Measurements from ENCODE around the gene KLC3. TPM values are rescaled to one million over a fixed set of nuclear protein-coding genes. Genes with fewer than 3 reads are reported as not detected.

Gene KLC3
- total RNA-seq, 2 experiments from 2014 or later, result not detected

DNA sequence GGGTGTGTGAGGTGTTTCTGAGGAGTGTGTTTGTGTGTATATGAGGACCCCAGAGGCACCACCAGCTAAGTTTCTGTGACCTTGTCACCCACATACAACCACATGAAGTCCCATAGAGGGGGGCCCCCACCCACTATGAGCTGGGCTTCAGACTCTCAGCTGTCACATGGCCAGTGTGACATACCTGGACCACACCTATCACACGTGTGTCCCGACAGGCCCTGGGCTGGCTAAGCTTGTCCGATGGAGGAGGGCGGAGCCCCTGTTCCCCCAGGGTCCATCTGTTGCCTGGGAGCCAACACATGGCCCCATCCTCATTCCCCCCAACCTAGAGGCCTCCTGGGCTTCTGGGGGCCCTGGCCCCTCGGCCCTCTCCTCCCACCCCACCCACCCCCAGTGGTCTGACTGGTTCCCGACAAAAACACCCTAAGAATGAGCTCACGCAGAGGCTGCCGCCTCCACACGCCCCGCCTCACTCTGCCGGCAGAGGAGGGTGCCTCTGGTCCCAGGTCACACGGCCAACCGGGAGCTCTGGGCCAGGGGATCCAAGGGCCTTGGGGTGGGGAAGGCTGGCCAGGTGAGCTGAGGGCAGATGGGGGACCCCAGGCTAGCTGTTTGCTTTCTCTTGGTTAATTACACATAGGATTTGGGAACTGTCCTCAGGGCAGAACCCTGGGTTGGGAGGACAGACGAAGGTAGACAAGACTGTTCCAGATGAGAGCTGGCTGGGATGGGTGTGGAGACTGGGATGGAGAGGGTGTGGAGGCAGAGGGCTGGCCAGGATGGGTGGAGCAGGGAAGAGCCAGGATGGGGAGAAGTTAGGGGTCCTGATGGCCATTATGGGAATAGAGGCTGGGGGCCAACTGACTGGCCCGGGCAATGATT, 4.3 kb downstream of the KLC3 start:
- Mint-ChIP-seq H3K4me3 (no peak overlapping the region), H3K36me3 (no peaks in the 10 kb centered on the region)

DNA sequence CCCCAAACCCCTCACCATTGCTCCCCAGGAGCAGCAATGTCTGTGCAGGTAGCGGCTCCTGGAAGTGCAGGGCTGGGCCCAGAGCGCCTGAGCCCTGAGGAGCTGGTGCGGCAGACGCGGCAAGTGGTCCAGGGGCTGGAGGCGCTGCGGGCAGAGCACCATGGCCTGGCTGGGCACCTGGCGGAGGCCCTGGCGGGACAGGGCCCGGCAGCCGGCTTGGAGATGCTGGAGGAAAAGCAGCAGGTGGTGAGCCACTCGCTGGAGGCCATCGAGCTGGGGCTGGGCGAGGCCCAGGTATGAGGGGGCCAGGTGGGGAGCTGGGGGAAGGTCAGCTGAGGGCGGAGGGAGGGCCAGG, 4.9 kb downstream of the KLC3 start:
- DNase-seq, result no peak
- Mint-ChIP-seq H3K27me3 (peaks cover 13% of the 10 kb centered on the region), H3K4me1 (ENCODE audit: low read depth) (no peaks in the 10 kb centered on the region), H3K27ac (no peak overlapping the region), H3K4me3 (no peak overlapping the region), H3K36me3 (no peaks in the 10 kb centered on the region), H3K9me3 (no peaks in the 10 kb centered on the region)
- POLR2A ChIA-PET, result no interaction called here
- intact Hi-C loops (cut with micrococcal nuclease), result no loop called here
- CTCF ChIA-PET, result no interaction called here

More for the DNA sequence above, 4.3 kb downstream of the KLC3 start:
- ChIA-PET CTCF (no interaction called here), POLR2A (no interaction called here)
- intact Hi-C loops (cut with micrococcal nuclease), result no loop called here
- no peak for DNase-seq
- Mint-ChIP-seq H3K9me3 (no peaks in the 10 kb centered on the region), H3K4me1 (ENCODE audit: low read depth) (peaks cover 2% of the 10 kb centered on the region), H3K27me3 (peaks cover 17% of the 10 kb centered on the region), H3K27ac (no peak overlapping the region)

DNA sequence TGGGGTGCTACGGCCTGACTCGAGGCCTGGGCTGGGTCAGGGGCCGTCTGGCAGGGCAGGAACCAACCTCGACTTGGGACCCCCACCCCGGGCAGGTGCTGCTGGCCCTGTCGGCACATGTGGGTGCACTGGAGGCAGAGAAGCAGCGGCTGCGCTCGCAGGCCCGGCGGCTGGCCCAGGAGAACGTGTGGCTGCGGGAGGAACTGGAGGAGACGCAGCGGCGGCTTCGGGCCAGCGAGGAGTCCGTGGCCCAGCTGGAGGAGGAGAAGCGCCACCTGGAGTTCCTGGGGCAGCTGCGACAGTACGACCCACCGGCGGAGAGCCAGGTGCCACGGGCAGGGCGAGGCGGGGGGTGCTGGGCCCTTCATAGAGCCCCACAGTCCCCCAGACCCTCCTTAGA, 5.9 kb downstream of the KLC3 start:
- POLR2A ChIA-PET, result no interaction called here
- intact Hi-C loops (cut with micrococcal nuclease), result no loop called here
- H3K4me1 Mint-ChIP-seq (ENCODE audit: low read depth), result no peaks in the 10 kb centered on the region

DNA sequence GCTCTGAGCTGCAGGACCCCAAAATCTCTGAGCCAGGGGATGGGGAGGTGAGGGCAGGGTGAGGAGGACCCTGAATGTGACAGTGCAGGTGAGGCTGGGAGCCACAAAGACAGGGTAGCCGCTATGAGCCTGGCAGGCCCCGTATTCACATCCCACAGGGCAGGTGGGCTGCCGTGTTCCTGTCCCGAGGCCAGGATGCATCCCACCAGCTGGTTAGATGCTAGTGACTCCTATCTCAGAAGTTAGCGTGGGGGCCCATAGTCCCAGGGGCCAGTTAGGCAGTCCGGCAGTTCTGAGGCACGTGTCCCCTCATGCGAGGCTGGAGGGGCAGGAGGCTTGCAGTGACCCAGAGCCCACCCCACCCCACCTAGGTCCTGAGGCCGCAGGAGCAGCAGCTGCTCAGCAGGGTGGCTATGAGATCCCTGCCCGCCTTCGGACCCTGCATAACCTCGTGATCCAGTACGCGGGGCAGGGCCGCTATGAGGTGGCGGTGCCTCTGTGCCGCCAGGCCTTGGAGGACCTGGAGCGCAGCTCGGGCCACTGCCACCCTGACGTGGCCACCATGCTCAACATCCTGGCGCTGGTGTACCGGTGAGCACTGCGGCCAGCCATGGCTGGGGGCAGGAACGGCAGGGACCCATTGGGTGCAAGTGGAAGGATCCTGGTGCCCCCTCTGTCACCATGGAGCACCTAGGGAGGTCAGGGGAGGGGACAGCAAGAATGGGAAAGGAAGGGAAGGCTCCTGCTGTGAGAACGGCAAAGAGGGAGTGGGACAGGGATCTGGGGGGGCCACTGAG, 7.2 kb downstream of the KLC3 start:
- peaks cover 13% of the 10 kb centered on the region for H3K27me3 Mint-ChIP-seq
- no peak overlapping the region for H3K27ac Mint-ChIP-seq
- H3K36me3 Mint-ChIP-seq, result peaks cover 3% of the 10 kb centered on the region
- ChIA-PET POLR2A (no interaction called here), CTCF (no interaction called here)
- DNase-seq, result no peak
- H3K9me3 Mint-ChIP-seq, result no peaks in the 10 kb centered on the region
- no peaks in the 10 kb centered on the region for H3K4me1 Mint-ChIP-seq (ENCODE audit: low read depth)
- intact Hi-C loops (cut with micrococcal nuclease), result no loop called here
- no peak overlapping the region for H3K4me3 Mint-ChIP-seq

More for the DNA sequence above, 5.9 kb downstream of the KLC3 start:
- DNase-seq, result no peak
- Mint-ChIP-seq H3K27me3 (peaks cover 13% of the 10 kb centered on the region), H3K36me3 (no peaks in the 10 kb centered on the region), H3K4me3 (no peak overlapping the region), H3K27ac (no peak overlapping the region), H3K9me3 (no peaks in the 10 kb centered on the region)
- CTCF ChIA-PET, result no interaction called here

DNA sequence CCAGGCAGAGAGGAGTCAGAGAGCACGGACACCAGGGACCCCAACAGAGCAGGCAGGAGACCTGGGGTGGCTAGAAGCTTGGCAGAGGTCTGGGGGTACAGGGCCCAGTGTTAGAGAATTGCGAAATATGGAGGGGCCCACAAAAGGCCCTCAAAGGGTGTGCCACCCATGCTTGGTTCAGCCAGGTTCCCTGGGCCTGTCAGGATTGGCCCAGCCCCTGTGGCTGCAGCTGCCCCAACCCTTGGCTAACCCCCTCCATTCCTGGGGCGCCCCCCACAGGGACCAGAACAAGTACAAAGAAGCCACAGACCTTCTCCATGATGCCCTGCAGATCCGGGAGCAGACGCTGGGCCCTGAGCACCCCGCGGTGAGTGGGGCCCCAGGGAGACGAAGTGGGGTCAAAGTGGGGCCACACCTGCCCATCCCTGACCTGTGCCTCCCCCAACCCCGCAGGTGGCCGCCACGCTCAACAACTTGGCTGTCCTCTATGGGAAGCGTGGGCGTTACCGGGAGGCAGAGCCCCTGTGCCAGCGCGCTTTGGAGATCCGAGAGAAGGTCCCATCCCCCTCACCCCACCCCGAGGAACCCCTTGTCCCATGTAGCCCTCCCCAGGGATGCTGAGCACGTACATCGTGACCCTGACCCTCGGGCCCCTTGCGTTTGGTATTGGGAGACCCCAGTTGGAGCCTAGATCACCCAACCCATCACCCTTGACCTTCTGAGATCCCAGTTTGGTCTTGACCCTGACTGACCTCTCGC, 8.0 kb downstream of the KLC3 start:
- no peak for DNase-seq
- CTCF ChIA-PET, result no interaction called here
- H3K9me3 Mint-ChIP-seq, result no peaks in the 10 kb centered on the region
- H3K27me3 Mint-ChIP-seq, result peaks cover 13% of the 10 kb centered on the region
- POLR2A ChIA-PET, result no interaction called here
- H3K36me3 Mint-ChIP-seq, result peaks cover 6% of the 10 kb centered on the region
- intact Hi-C loops (cut with micrococcal nuclease), result no loop called here
- no peak overlapping the region for H3K27ac Mint-ChIP-seq
- no peaks in the 10 kb centered on the region for H3K4me1 Mint-ChIP-seq (ENCODE audit: low read depth)
- no peak overlapping the region for H3K4me3 Mint-ChIP-seq

DNA sequence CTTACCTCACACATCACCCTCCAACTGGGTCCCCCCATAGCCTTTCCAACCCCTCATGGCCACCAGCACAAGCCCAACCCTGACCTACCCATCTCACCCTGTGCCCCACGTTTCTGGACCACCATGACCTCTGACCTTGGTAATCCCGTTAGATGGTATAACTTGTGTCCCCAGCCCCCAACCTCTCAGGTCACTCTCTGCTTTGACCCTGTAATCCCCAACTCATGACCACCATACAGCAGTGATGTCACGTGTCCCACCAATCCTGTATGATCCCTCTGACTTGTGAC, 8.5 kb downstream of the KLC3 start:
- POLR2A ChIA-PET, result no interaction called here
- CTCF ChIA-PET, result no interaction called here
- intact Hi-C loops (cut with micrococcal nuclease), result no loop called here
- peaks cover 7% of the 10 kb centered on the region for H3K36me3 Mint-ChIP-seq
- H3K4me1 Mint-ChIP-seq (ENCODE audit: low read depth), result no peaks in the 10 kb centered on the region
- DNase-seq, result no peak
- H3K27me3 Mint-ChIP-seq, result peaks cover 13% of the 10 kb centered on the region
- H3K27ac Mint-ChIP-seq, result no peak overlapping the region
- no peaks in the 10 kb centered on the region for H3K9me3 Mint-ChIP-seq
- no peak overlapping the region for H3K4me3 Mint-ChIP-seq

DNA sequence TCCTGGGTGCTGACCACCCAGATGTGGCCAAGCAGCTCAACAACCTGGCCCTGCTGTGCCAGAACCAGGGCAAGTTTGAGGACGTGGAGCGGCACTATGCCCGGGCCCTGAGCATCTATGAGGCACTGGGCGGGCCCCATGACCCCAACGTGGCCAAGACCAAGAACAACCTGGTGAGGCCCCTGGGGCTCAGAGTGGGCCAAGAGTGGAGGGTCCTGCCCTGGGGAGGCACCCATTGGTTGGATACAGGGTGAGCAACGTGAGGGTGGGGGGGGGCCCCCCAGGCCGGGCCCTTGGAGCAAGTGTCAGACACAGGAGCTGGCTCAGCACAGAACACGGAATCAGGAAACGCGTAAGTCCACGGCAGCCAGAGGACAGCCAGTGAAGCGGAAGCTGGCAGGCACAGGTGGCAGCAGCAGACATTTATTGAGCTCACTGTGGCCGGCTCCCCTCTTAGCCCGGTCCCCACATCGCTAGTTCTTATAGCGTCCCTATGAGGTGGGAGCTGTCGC, 8.9 kb downstream of the KLC3 start:
- H3K27ac Mint-ChIP-seq, result no peak overlapping the region
- intact Hi-C loops (cut with micrococcal nuclease), result no loop called here
- ChIA-PET CTCF (no interaction called here), POLR2A (no interaction called here)
- no peak for DNase-seq
- no peak overlapping the region for H3K4me3 Mint-ChIP-seq
- no peaks in the 10 kb centered on the region for H3K9me3 Mint-ChIP-seq
- no peaks in the 10 kb centered on the region for H3K4me1 Mint-ChIP-seq (ENCODE audit: low read depth)
- H3K36me3 Mint-ChIP-seq, result peaks cover 7% of the 10 kb centered on the region
- H3K27me3 Mint-ChIP-seq, result peaks cover 11% of the 10 kb centered on the region

DNA sequence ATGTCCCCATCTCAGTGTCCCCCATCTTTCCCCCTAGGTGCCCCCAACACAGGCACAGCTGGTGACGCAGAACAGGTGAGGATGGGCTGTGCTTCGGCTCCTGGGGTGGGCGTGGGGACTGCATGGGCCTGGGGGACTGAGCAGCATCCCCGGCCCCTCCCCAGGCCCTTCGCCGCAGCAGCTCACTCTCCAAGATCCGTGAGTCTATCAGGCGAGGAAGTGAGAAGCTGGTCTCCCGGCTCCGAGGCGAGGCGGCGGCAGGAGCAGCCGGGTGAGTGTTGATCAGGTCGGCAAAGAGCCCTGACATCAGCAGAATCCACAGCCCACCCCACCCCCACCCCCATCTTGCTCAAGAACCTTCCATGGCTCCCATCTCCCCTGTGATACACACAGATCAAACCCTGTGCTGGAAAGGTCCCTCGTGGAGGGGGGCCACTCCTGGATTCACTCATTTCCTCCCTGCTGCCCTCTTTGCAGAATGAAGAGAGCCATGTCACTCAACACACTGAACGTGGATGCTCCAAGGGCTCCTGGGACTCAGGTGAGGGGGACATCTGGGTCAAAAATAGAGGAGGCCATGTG, 10.0 kb downstream of the KLC3 start:
- no peak overlapping the region for H3K27ac Mint-ChIP-seq
- peaks cover 7% of the 10 kb centered on the region for H3K27me3 Mint-ChIP-seq
- H3K9me3 Mint-ChIP-seq, result no peaks in the 10 kb centered on the region
- H3K36me3 Mint-ChIP-seq, result peaks cover 11% of the 10 kb centered on the region
- no peak for DNase-seq
- intact Hi-C loops (cut with micrococcal nuclease), result no loop called here
- no peaks in the 10 kb centered on the region for H3K4me1 Mint-ChIP-seq (ENCODE audit: low read depth)
- no peak overlapping the region for H3K4me3 Mint-ChIP-seq
- CTCF ChIA-PET, result no interaction called here
- POLR2A ChIA-PET, result no interaction called here

DNA sequence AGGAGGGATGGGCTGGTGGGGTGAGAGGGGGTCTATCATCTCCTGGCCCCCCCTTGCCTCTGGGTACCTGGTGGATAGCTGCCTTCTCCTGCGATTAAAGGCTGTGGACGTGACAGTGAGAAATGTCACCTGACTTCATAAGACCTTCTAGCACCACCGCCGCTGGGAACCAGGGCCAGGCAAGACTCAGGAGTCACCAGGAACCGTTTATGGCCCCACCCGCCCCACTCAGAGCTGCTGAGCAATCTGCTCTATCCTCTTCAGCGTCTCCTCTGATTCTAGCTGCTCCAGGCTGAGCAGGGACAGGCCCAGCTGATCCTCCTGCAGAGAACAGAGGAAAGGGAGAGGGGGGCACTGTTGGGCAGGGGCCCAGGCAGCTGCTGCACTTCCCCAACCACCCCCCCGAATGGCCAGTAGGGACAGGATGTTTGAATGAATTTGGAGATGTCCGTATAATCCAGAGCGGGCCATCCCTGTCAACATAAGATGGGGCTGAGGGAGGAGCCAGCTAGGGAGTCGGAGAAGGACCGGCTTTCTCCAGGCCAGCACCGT, 10.9 kb downstream of the KLC3 start:
- peaks cover 15% of the 10 kb centered on the region for H3K36me3 Mint-ChIP-seq
- H3K4me3 Mint-ChIP-seq, result no peak overlapping the region
- intact Hi-C loops (cut with micrococcal nuclease), result no loop called here
- ChIA-PET POLR2A (interaction anchor here (0.5 kb wide), 1 partner anchor 9 kb away, joined by 3 read pairs; no protein-coding TSS in a partner anchor), CTCF (no interaction called here)
- H3K4me1 Mint-ChIP-seq (ENCODE audit: low read depth), result no peaks in the 10 kb centered on the region
- no peak for DNase-seq
- H3K27me3 Mint-ChIP-seq, result no peaks in the 10 kb centered on the region
- no peaks in the 10 kb centered on the region for H3K9me3 Mint-ChIP-seq
- no peak overlapping the region for H3K27ac Mint-ChIP-seq

DNA sequence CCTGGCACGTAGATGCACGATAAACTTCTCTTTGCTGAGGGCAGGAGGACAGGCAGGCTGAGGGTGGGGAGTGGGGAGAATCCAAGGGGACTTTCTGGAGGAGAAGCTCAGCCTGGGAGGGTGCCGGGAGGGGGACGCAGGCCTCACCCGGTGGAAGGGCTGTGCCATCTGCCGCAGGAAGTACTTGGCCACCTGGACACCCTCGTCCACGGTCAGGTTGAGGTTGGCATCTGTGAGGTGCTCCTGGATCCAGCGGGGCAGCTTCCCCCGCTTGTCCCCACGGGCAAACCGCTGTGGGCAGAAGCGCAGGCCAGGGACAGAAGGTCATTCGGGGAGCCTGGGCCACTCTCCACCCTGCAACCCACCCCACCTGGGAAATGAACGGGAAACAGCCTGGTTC, 11.5 kb downstream of the KLC3 start:
- Mint-ChIP-seq H3K36me3 (peaks cover 19% of the 10 kb centered on the region), H3K4me1 (ENCODE audit: low read depth) (no peaks in the 10 kb centered on the region), H3K27ac (no peak overlapping the region), H3K27me3 (no peaks in the 10 kb centered on the region), H3K4me3 (no peak overlapping the region), H3K9me3 (no peaks in the 10 kb centered on the region)
- intact Hi-C loops (cut with micrococcal nuclease), result no loop called here
- DNase-seq, result no peak
- ChIA-PET CTCF (no interaction called here), POLR2A (no interaction called here)

DNA sequence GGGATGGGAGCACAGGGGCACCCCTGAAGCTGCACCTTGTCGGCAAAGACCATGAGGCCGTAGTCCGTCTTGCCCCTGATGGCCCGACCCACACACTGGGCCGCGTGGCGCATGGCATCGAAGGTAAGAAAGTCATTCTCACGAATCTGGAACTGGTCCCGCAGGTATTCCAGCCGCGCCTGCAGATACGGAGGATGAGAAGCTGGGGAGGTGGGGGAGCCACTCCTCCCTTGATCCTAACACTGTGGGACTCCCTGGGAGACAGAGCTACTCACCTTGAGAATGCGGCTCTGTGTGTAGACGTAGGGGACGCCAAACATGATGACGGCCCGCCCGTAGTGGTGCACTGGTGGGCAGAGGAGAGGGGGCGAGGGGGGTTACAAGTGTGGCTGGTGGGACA, 11.9 kb downstream of the KLC3 start:
- no peak overlapping the region for H3K27ac Mint-ChIP-seq
- no peaks in the 10 kb centered on the region for H3K4me1 Mint-ChIP-seq (ENCODE audit: low read depth)
- intact Hi-C loops (cut with micrococcal nuclease), result no loop called here
- CTCF ChIA-PET, result no interaction called here
- peaks cover 21% of the 10 kb centered on the region for H3K36me3 Mint-ChIP-seq
- DNase-seq, result no peak
- H3K9me3 Mint-ChIP-seq, result no peaks in the 10 kb centered on the region
- no peak overlapping the region for H3K4me3 Mint-ChIP-seq
- no peaks in the 10 kb centered on the region for H3K27me3 Mint-ChIP-seq
- POLR2A ChIA-PET, result no interaction called here

All from activated CD4-positive, alpha-beta memory T cell treated with anti-CD3 and anti-CD28 coated beads for 36 hours (primary cell).